Measurements from ENCODE around the gene EDAR.

EDAR gene

GRCh38 chr2:108937367-108938017 lies 51.5 kb downstream of the EDAR start:
- DNase-seq: no peak

- no peak for DNase-seq
These were observed 52.2 kb downstream of the EDAR start for GRCh38 chr2:108936866-108937265.

GRCh38 chr2:108936076-108936864 lies 52.8 kb downstream of the EDAR start:
- no peak for DNase-seq

GRCh38 chr2:108935271-108935741 lies 53.7 kb downstream of the EDAR start:
- DNase-seq: no peak

GRCh38 chr2:108934583-108935245 lies 54.3 kb downstream of the EDAR start:
- no peak for DNase-seq

GRCh38 chr2:108934151-108934550 lies 54.9 kb downstream of the EDAR start:
- no peak for DNase-seq

GRCh38 chr2:108933691-108934117 lies 55.3 kb downstream of the EDAR start:
- DNase-seq: no peak

- no peak for DNase-seq
These were observed 56.2 kb downstream of the EDAR start for GRCh38 chr2:108932736-108933332.

- no peak for DNase-seq
These were observed 57.6 kb downstream of the EDAR start for GRCh38 chr2:108931372-108931771.

GRCh38 chr2:108929807-108930425 lies 59.1 kb downstream of the EDAR start:
- DNase-seq: no peak

- DNase-seq: no peak
These were observed 60.2 kb downstream of the EDAR start for GRCh38 chr2:108928660-108929377.

GRCh38 chr2:108927936-108928659 lies 60.9 kb downstream of the EDAR start:
- DNase-seq: no peak

- no peak for DNase-seq
These were observed 61.6 kb downstream of the EDAR start for GRCh38 chr2:108927405-108927804.

GRCh38 chr2:108926561-108927380 lies 62.2 kb downstream of the EDAR start:
- DNase-seq: no peak

GRCh38 chr2:108925735-108926134 lies 63.3 kb downstream of the EDAR start:
- DNase-seq: no peak

- no peak for DNase-seq
These were observed 63.7 kb downstream of the EDAR start for GRCh38 chr2:108925286-108925685.

- DNase-seq: no peak
These were observed 64.3 kb downstream of the EDAR start for GRCh38 chr2:108924580-108925251.

GRCh38 chr2:108923736-108924579 lies 65.1 kb downstream of the EDAR start:
- DNase-seq: no peak
